ENCODE results near the gene DMXL2.
"Not testable (repeated sequence)": the region's sequence is repeated elsewhere in the genome, so short reads cannot be mapped to it uniquely, and the experiment has no call there.

The DMXL2 gene

GRCh38 chr15:51573352-51573751 is 49.2 kb downstream of the DMXL2 start:
- H3K27ac ChIP-seq (ENCODE audit: extremely low read depth, low read depth, low read length); H3K9me3 ChIP-seq (ENCODE audit: control insufficient read depth, insufficient read depth, low read depth, low read length); POLR2A ChIA-PET; H3K36me3 ChIP-seq (ENCODE audit: control insufficient read depth in 2 of 2, insufficient read depth in 1 of 2, low read length in 2 of 2); CTCF ChIA-PET; H3K4me3 ChIP-seq (ENCODE audit: low read depth, low read length); H3K4me1 ChIP-seq (ENCODE audit: control insufficient read depth, insufficient read depth, low read length): not testable (repeated sequence)
- peak; percentile 76 for TF ChIP-seq ZNF146 (tag by site-specific recombination; IDR thresholded peaks at IDR 0.05)

- POLR2A ChIA-PET; H3K9me3 ChIP-seq (ENCODE audit: control insufficient read depth, insufficient read depth, low read depth, low read length); H3K4me1 ChIP-seq (ENCODE audit: control insufficient read depth, insufficient read depth, low read length); H3K4me3 ChIP-seq (ENCODE audit: low read depth, low read length); H3K36me3 ChIP-seq (ENCODE audit: control insufficient read depth in 2 of 2, insufficient read depth in 1 of 2, low read length in 2 of 2); H3K27ac ChIP-seq (ENCODE audit: extremely low read depth, low read depth, low read length): not testable (repeated sequence)
- CTCF ChIA-PET: interaction anchor here (1.0 kb wide), 1 partner anchor 207 kb away, joined by 3 read pairs; no protein-coding TSS in a partner anchor
- TF ChIP-seq ZNF157 (tag by site-specific recombination; IDR thresholded peaks at IDR 0.05): peak; percentile 67
These were observed 53.4 kb downstream of the DMXL2 start for GRCh38 chr15:51568939-51569784.

- CTCF ChIA-PET: no interaction called here
- Histone ChIP-seq H3K4me3 (ENCODE audit: low read depth, low read length) (no peak overlapping the region), H3K27ac (ENCODE audit: extremely low read depth, low read depth, low read length) (no peak overlapping the region), H3K4me1 (ENCODE audit: control insufficient read depth, insufficient read depth, low read length) (no peaks in the 10 kb centered on the region), H3K9me3 (ENCODE audit: control insufficient read depth, insufficient read depth, low read depth, low read length) (no peaks in the 10 kb centered on the region), H3K36me3 (ENCODE audit: control insufficient read depth in 2 of 2, insufficient read depth in 1 of 2, low read length in 2 of 2) (no peaks in the 10 kb centered on the region)
- TF ChIP-seq ZNF148 (tag by site-specific recombination; IDR thresholded peaks at IDR 0.05; ENCODE audit: borderline replicate concordance) (no peak), GLIS1 (tag by site-specific recombination; IDR thresholded peaks at IDR 0.05) (no peak), BCL11B (tag by site-specific recombination; IDR thresholded peaks at IDR 0.05; ENCODE audit: low read depth) (no peak), ZBTB1 (tag by site-specific recombination; IDR thresholded peaks at IDR 0.05) (no peak), ZNF558 (tag by site-specific recombination; IDR thresholded peaks at IDR 0.05) (no peak), ZNF311 (tag by site-specific recombination; IDR thresholded peaks at IDR 0.05; ENCODE audit: borderline replicate concordance) (no peak), ZNF324 (tag by site-specific recombination; IDR thresholded peaks at IDR 0.05) (no peak), ZNF114 (tag by site-specific recombination; IDR thresholded peaks at IDR 0.05) (no peak), ZNF513 (tag by site-specific recombination; IDR thresholded peaks at IDR 0.05) (no peak), ZNF155 (tag by site-specific recombination; IDR thresholded peaks at IDR 0.05) (no peak), PRDM6 (tag by site-specific recombination; IDR thresholded peaks at IDR 0.05) (no peak)
- POLR2A ChIA-PET: no interaction called here
These were observed 61.3 kb downstream of the DMXL2 start for GRCh38 chr15:51561271-51561670.
